Measurements from ENCODE around the gene CDH12.

Gene CDH12

GRCh38 chr5:21880164-21880563 is 973.0 kb downstream of the CDH12 start:
- Histone ChIP-seq H3K79me2 (ENCODE audit: insufficient read depth, low read depth) (no peaks in the 10 kb centered on the region), H3K9ac (no peak overlapping the region), H3K4me2 (no peak overlapping the region), H3K36me3 (ENCODE audit: insufficient read depth) (no peaks in the 10 kb centered on the region), H3K27me3 (ENCODE audit: insufficient read depth, low read depth) (no peaks in the 10 kb centered on the region), H3K27ac (no peak overlapping the region), H2AFZ (ENCODE audit: low read depth) (no peak overlapping the region), H3K4me1 (ENCODE audit: low read depth, poor library complexity, severe bottlenecking) (no peaks in the 10 kb centered on the region), H4K20me1 (ENCODE audit: insufficient read depth) (no peaks in the 10 kb centered on the region), H3K4me3 (IDR thresholded peaks at IDR 0.05; ENCODE audit: insufficient read depth, low read depth, low read length) (no peak overlapping the region)
- no peak for TF ChIP-seq CTCF (conservative IDR thresholded peaks at IDR 0.05; ENCODE audit: low read depth, low read length)

GRCh38 chr5:21862986-21863385 is 990.2 kb downstream of the CDH12 start:
- no peak overlapping the region for H3K4me2 ChIP-seq
- no peaks in the 10 kb centered on the region for H3K4me1 ChIP-seq (ENCODE audit: low read depth, poor library complexity, severe bottlenecking)
- H2AFZ ChIP-seq (ENCODE audit: low read depth) = no peak overlapping the region
- H3K4me3 ChIP-seq (IDR thresholded peaks at IDR 0.05; ENCODE audit: insufficient read depth, low read depth, low read length) = no peak overlapping the region
- no peaks in the 10 kb centered on the region for H3K79me2 ChIP-seq (ENCODE audit: insufficient read depth, low read depth)
- H3K27me3 ChIP-seq (ENCODE audit: insufficient read depth, low read depth) = no peaks in the 10 kb centered on the region
- H3K27ac ChIP-seq = no peak overlapping the region
- no peaks in the 10 kb centered on the region for H3K36me3 ChIP-seq (ENCODE audit: insufficient read depth)
- no peak for TF ChIP-seq CTCF (conservative IDR thresholded peaks at IDR 0.05; ENCODE audit: low read depth, low read length)
- no peak overlapping the region for H3K9ac ChIP-seq
- H4K20me1 ChIP-seq (ENCODE audit: insufficient read depth) = no peaks in the 10 kb centered on the region

GRCh38 chr5:21858441-21858840 is 994.7 kb downstream of the CDH12 start:
- H3K4me3 ChIP-seq (IDR thresholded peaks at IDR 0.05; ENCODE audit: insufficient read depth, low read depth, low read length) = no peak overlapping the region
- H3K27ac ChIP-seq = no peak overlapping the region
- H3K79me2 ChIP-seq (ENCODE audit: insufficient read depth, low read depth) = no peaks in the 10 kb centered on the region
- no peak for TF ChIP-seq CTCF (conservative IDR thresholded peaks at IDR 0.05; ENCODE audit: low read depth, low read length)
- H3K27me3 ChIP-seq (ENCODE audit: insufficient read depth, low read depth) = no peaks in the 10 kb centered on the region
- H3K9ac ChIP-seq = no peak overlapping the region
- no peaks in the 10 kb centered on the region for H3K4me1 ChIP-seq (ENCODE audit: low read depth, poor library complexity, severe bottlenecking)
- no peak overlapping the region for H3K4me2 ChIP-seq
- no peak overlapping the region for H2AFZ ChIP-seq (ENCODE audit: low read depth)
- H3K36me3 ChIP-seq (ENCODE audit: insufficient read depth) = no peaks in the 10 kb centered on the region
- no peaks in the 10 kb centered on the region for H4K20me1 ChIP-seq (ENCODE audit: insufficient read depth)

GRCh38 chr5:21856987-21857386 is 996.2 kb downstream of the CDH12 start:
- H3K4me2 ChIP-seq = no peak overlapping the region
- no peaks in the 10 kb centered on the region for H3K27me3 ChIP-seq (ENCODE audit: insufficient read depth, low read depth)
- no peak overlapping the region for H3K9ac ChIP-seq
- H4K20me1 ChIP-seq (ENCODE audit: insufficient read depth) = no peaks in the 10 kb centered on the region
- no peak for TF ChIP-seq CTCF (conservative IDR thresholded peaks at IDR 0.05; ENCODE audit: low read depth, low read length)
- H3K4me3 ChIP-seq (IDR thresholded peaks at IDR 0.05; ENCODE audit: insufficient read depth, low read depth, low read length) = no peak overlapping the region
- H3K27ac ChIP-seq = no peak overlapping the region
- H3K4me1 ChIP-seq (ENCODE audit: low read depth, poor library complexity, severe bottlenecking) = no peaks in the 10 kb centered on the region
- H2AFZ ChIP-seq (ENCODE audit: low read depth) = no peak overlapping the region
- H3K36me3 ChIP-seq (ENCODE audit: insufficient read depth) = no peaks in the 10 kb centered on the region
- H3K79me2 ChIP-seq (ENCODE audit: insufficient read depth, low read depth) = no peaks in the 10 kb centered on the region

GRCh38 chr5:21847300-21847699 is 1005.8 kb downstream of the CDH12 start:
- no peaks in the 10 kb centered on the region for H3K27me3 ChIP-seq (ENCODE audit: insufficient read depth, low read depth)
- no peaks in the 10 kb centered on the region for H3K79me2 ChIP-seq (ENCODE audit: insufficient read depth, low read depth)
- no peak overlapping the region for H3K4me2 ChIP-seq
- H3K4me3 ChIP-seq (IDR thresholded peaks at IDR 0.05; ENCODE audit: insufficient read depth, low read depth, low read length) = no peak overlapping the region
- no peaks in the 10 kb centered on the region for H3K4me1 ChIP-seq (ENCODE audit: low read depth, poor library complexity, severe bottlenecking)
- H4K20me1 ChIP-seq (ENCODE audit: insufficient read depth) = no peaks in the 10 kb centered on the region
- no peak overlapping the region for H3K9ac ChIP-seq
- H3K27ac ChIP-seq = no peak overlapping the region
- H3K36me3 ChIP-seq (ENCODE audit: insufficient read depth) = no peaks in the 10 kb centered on the region
- no peak overlapping the region for H2AFZ ChIP-seq (ENCODE audit: low read depth)
- TF ChIP-seq CTCF (conservative IDR thresholded peaks at IDR 0.05; ENCODE audit: low read depth, low read length) = no peak

Data from KMS-11 (cell line).